Stomach smooth muscle (tissue), 2 donors: ENCODE data around the gene SMPDL3B.
"Not testable (repeated sequence)": the region's sequence is repeated elsewhere in the genome, so short reads cannot be mapped to it uniquely, and the experiment has no call there.

ENCODE experiments used
- H3K27ac ChIP-seq: one replicate; pipeline ENCODE4 v1.7.0; 2013; ENCODE audit warnings: mild to moderate bottlenecking, low read length, inconsistent platforms
- H3K27me3 ChIP-seq, 2 donors: one replicate each; pipeline ENCODE4 v1.7.0; 2013; ENCODE audit warnings: low read length in 2 of 2; ENCODE audit not compliant: insufficient read depth in 2 of 2, control insufficient read depth in 1 of 2
- H3K36me3 ChIP-seq, 2 donors: one replicate each; pipeline ENCODE4 v1.7.0; 2013; ENCODE audit warnings: low read length in 2 of 2; ENCODE audit not compliant: control insufficient read depth in 2 of 2, insufficient read depth in 2 of 2
- H3K4me1 ChIP-seq: one replicate; pipeline ENCODE4 v1.7.0; 2013; ENCODE audit warnings: low read length; ENCODE audit not compliant: control insufficient read depth, insufficient read depth
- H3K4me3 ChIP-seq, 2 donors: one replicate each; pipeline ENCODE4 v1.7.0; 2013; ENCODE audit warnings: low read length in 2 of 2
- H3K9ac ChIP-seq, 2 donors: one replicate each; pipeline ENCODE4 v1.7.0; 2013; ENCODE audit warnings: low read length in 2 of 2, mild to moderate bottlenecking in 1 of 2
- H3K9me3 ChIP-seq, 2 donors: one replicate each; pipeline ENCODE4 v1.7.0; 2013; ENCODE audit warnings: low read length in 2 of 2; ENCODE audit not compliant: control insufficient read depth in 2 of 2
- donor health status: healthy.
- donor health status: Pancreatic carcinoma.

Gene SMPDL3B

GRCh38 chr1:27992276-27992675 is 57.5 kb downstream of the SMPDL3B start:
- Histone ChIP-seq H3K9me3 (no peaks in the 10 kb centered on the region), H3K36me3 (peaks cover 37 to 57% of the 10 kb centered on the region in 2 donors), H3K27ac (no peak overlapping the region), H3K9ac (no peak overlapping the region), H3K4me1 (no peaks in the 10 kb centered on the region), H3K27me3 (no peaks in the 10 kb centered on the region), H3K4me3 (no peak overlapping the region)

- Histone ChIP-seq H3K4me3 (no peak overlapping the region), H3K9ac (no peak overlapping the region), H3K4me1 (no peaks in the 10 kb centered on the region), H3K27me3 (no peaks in the 10 kb centered on the region), H3K27ac (no peak overlapping the region), H3K36me3 (peaks cover 37 to 62% of the 10 kb centered on the region in 2 donors), H3K9me3 (no peaks in the 10 kb centered on the region)
Observed at GRCh38 chr1:27993241-27993640, 58.4 kb downstream of the SMPDL3B start.

GRCh38 chr1:27994060-27994459 is 59.3 kb downstream of the SMPDL3B start:
- H3K9me3 ChIP-seq = no peaks in the 10 kb centered on the region
- H3K4me3 ChIP-seq = no peak overlapping the region
- H3K4me1 ChIP-seq = no peaks in the 10 kb centered on the region
- H3K36me3 ChIP-seq = peaks cover 35 to 59% of the 10 kb centered on the region in 2 donors
- H3K27ac ChIP-seq = no peak overlapping the region
- no peak overlapping the region for H3K9ac ChIP-seq
- no peaks in the 10 kb centered on the region for H3K27me3 ChIP-seq

GRCh38 chr1:27994526-27994925 is 59.7 kb downstream of the SMPDL3B start:
- peaks cover 37 to 57% of the 10 kb centered on the region in 2 donors for H3K36me3 ChIP-seq
- H3K27ac ChIP-seq, H3K4me1 ChIP-seq, H3K9me3 ChIP-seq, H3K27me3 ChIP-seq, H3K4me3 ChIP-seq, H3K9ac ChIP-seq: not testable (repeated sequence)

- H3K36me3 ChIP-seq = peaks cover 28 to 40% of the 10 kb centered on the region in 2 donors
- H3K9ac ChIP-seq = no peak overlapping the region
- H3K27ac ChIP-seq = no peak overlapping the region
- H3K4me3 ChIP-seq = no peak overlapping the region
- H3K9me3 ChIP-seq = no peaks in the 10 kb centered on the region
- H3K27me3 ChIP-seq = no peaks in the 10 kb centered on the region
- H3K4me1 ChIP-seq = no peaks in the 10 kb centered on the region
Observed at GRCh38 chr1:27999055-27999454, 64.3 kb downstream of the SMPDL3B start.

GRCh38 chr1:28002600-28002999 is 67.8 kb downstream of the SMPDL3B start:
- peaks cover 11 to 25% of the 10 kb centered on the region in 2 donors for H3K36me3 ChIP-seq

GRCh38 chr1:28003117-28003516 is 68.3 kb downstream of the SMPDL3B start:
- not testable (repeated sequence) for H3K27me3 ChIP-seq, H3K9ac ChIP-seq, H3K9me3 ChIP-seq, H3K4me3 ChIP-seq, H3K27ac ChIP-seq, H3K4me1 ChIP-seq
- H3K36me3 ChIP-seq = peaks cover 11 to 20% of the 10 kb centered on the region in 2 donors

More at GRCh38 chr1:28002600-28002999, 67.8 kb downstream of the SMPDL3B start:
- H3K9me3 ChIP-seq = no peaks in the 10 kb centered on the region
- H3K27ac ChIP-seq = no peak overlapping the region
- H3K4me3 ChIP-seq = no peak overlapping the region
- no peaks in the 10 kb centered on the region for H3K4me1 ChIP-seq
- H3K27me3 ChIP-seq = no peaks in the 10 kb centered on the region
- no peak overlapping the region for H3K9ac ChIP-seq
